Fibroblast of lung (primary cell): ENCODE measurements around the gene MYH1.

ENCODE experiments used
- EZH2 ChIP-seq: IDR thresholded peaks from 2 replicates; pipeline ENCODE4 v1.5.1; 2012; ENCODE audit warnings: low read length, control low read depth, mild to moderate bottlenecking; ENCODE audit errors: missing control alignments
- TF ChIP-seq, protein P1 (sequence below), 2 donors: IDR thresholded peaks in 1 of 2; conservative IDR thresholded peaks in 1 of 2; 1 replicate in 1 of 2; 2 replicates in 1 of 2; pipeline ENCODE4 v1.5.1; 2011 to 2012; ENCODE audit warnings: low read length in 2 of 2, control low read depth in 1 of 2, inconsistent platforms in 1 of 2, low read depth in 1 of 2, mild to moderate bottlenecking in 1 of 2

DNA sequence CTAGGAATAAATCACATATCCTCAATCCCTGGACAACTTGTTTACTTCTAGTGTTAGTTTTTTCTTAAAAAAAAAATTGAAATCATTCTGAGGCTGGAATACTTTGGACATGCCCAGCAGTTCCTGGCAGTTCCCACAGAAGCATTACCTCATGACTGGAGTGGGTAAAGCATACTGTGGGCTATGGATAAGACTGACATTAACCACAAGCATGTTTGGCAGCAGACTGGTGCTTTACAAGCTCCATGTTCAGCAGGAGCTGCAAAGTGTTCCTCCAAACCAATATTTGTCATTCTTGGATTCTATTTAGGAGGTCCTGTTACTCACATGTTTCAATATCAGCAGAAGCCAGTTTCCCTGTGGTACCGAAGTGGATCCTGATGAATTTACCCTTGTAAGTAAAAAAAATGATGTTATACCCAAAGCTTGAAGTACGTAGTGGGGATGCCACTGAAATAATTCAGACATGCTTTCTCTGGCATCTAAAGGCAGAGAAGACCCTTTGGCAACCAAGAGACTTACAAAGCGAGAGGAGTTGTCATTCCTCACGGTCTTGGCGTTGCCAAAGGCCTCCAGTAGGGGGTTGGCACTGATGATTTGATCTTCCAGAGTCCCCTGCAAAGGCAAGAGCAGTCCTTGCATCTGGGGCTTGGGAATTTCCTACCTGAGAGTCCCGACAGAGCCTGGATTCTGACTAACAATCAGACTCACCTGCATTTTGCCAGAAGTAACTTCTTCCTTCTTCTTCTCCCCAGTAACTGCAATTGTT is 4.9 kb downstream of the MYH1 start:
- TF ChIP-seq, protein P1, sequence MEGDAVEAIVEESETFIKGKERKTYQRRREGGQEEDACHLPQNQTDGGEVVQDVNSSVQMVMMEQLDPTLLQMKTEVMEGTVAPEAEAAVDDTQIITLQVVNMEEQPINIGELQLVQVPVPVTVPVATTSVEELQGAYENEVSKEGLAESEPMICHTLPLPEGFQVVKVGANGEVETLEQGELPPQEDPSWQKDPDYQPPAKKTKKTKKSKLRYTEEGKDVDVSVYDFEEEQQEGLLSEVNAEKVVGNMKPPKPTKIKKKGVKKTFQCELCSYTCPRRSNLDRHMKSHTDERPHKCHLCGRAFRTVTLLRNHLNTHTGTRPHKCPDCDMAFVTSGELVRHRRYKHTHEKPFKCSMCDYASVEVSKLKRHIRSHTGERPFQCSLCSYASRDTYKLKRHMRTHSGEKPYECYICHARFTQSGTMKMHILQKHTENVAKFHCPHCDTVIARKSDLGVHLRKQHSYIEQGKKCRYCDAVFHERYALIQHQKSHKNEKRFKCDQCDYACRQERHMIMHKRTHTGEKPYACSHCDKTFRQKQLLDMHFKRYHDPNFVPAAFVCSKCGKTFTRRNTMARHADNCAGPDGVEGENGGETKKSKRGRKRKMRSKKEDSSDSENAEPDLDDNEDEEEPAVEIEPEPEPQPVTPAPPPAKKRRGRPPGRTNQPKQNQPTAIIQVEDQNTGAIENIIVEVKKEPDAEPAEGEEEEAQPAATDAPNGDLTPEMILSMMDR (conservative IDR thresholded peaks at IDR 0.05 in 1 of 2, IDR thresholded peaks at IDR 0.05 in 1 of 2; ENCODE audit: low read depth in 1 of 2, low read length in 2 of 2) = no peak
- TF ChIP-seq EZH2 = no peak
